DND-41 (cell line): ENCODE results near the gene LENG9.

Experiments
- CTCF ChIP-seq: IDR thresholded peaks from 2 replicates; pipeline ENCODE4 v1.5.1; 2012; ENCODE audit warnings: borderline replicate concordance, low read length, moderate library complexity, mild to moderate bottlenecking; ENCODE audit not compliant: poor library complexity, severe bottlenecking; ENCODE audit errors: extremely low read depth
- EZH2 ChIP-seq: IDR thresholded peaks from 3 replicates; pipeline ENCODE4 v1.6.1; 2012; ENCODE audit warnings: borderline replicate concordance, low read depth, mild to moderate bottlenecking, moderate library complexity, low read length, inconsistent platforms; ENCODE audit not compliant: severe bottlenecking

GRCh38 chr19:54464044-54464629 lies 559 bp upstream of the LENG9 start:
- TF ChIP-seq EZH2 (no peak), CTCF (no peak)
